Left ventricle myocardium superior (tissue), 1 donor: ENCODE data around the gene RDH13. TPM values are rescaled to one million over a fixed set of nuclear protein-coding genes. Genes with fewer than 3 reads are reported as not detected.
"Not testable (repeated sequence)": the region's sequence is repeated elsewhere in the genome, so short reads cannot be mapped to it uniquely, and the experiment has no call there.

Source experiments
- ATAC-seq: fragments of 200-7000 bp; cut with Tn5 transposase; one replicate; pipeline ENCODE4 v1.9.1; 2020; ENCODE audit warnings: mild to moderate bottlenecking, moderate library complexity
- DNase-seq: peaks from one replicate; pipeline ENCODE4 v3.0.0-alpha.2; 2020
- intact Hi-C: fragments of 100-400 bp; cut with micrococcal nuclease; formaldehyde crosslinking; loops from one replicate; pipeline ENCODE4 v1.11.0; 2022
- total RNA-seq: library from RNA; stranded (reverse); fragmentation: NEBNext Ultra II Directional; extraction: Animal tissue kit (Norgen Biotek cat#: 25700); gene quantifications from one replicate; pipeline ENCODE4 v1.2.1, GENCODE V29; 2021
- donor health status: DM: no; HTN: yes; CAD: no; lungs with severe emphysema.

Gene RDH13
- total RNA-seq, 1 donor from 2014 or later: 52.0 TPM

- ATAC-seq: no peak
- no peak for DNase-seq
- intact Hi-C loops: no loop called here
These were observed 34.2 kb downstream of the RDH13 start for GRCh38 chr19:55028757-55029156.

- intact Hi-C loops: no loop called here
These were observed 35.2 kb downstream of the RDH13 start for GRCh38 chr19:55027472-55028337.

GRCh38 chr19:55027140-55027471 lies 35.8 kb downstream of the RDH13 start:
- DNase-seq, intact Hi-C loops, ATAC-seq: not testable (repeated sequence)

More at GRCh38 chr19:55027472-55028337, 35.2 kb downstream of the RDH13 start:
- ATAC-seq: no peak
- DNase-seq: no peak

GRCh38 chr19:55024111-55024510 lies 38.8 kb downstream of the RDH13 start:
- ATAC-seq: no peak
- DNase-seq: no peak
- intact Hi-C loops: no loop called here

- ATAC-seq, DNase-seq: not testable (repeated sequence)
These were observed 42.6 kb downstream of the RDH13 start for GRCh38 chr19:55020351-55020750.

GRCh38 chr19:55018633-55019032 lies 44.3 kb downstream of the RDH13 start:
- ATAC-seq (no peak), DNase-seq (no peak)
- intact Hi-C loops: no loop called here

More at GRCh38 chr19:55020351-55020750, 42.6 kb downstream of the RDH13 start:
- intact Hi-C loops: not testable (repeated sequence)

- intact Hi-C loops: no loop called here
- ATAC-seq (no peak), DNase-seq (no peak)
These were observed 44.7 kb downstream of the RDH13 start for GRCh38 chr19:55018216-55018615.

- intact Hi-C loops: no loop called here
- no peak for DNase-seq
- no peak for ATAC-seq
These were observed 46.9 kb downstream of the RDH13 start for GRCh38 chr19:55016017-55016416.

- DNase-seq: no peak
- ATAC-seq: no peak
- intact Hi-C loops: no loop called here
These were observed 47.8 kb downstream of the RDH13 start for GRCh38 chr19:55015126-55015525.

- intact Hi-C loops: no loop called here
- peak; percentile 50 for ATAC-seq
- peak; percentile 33 for DNase-seq
These were observed 48.2 kb downstream of the RDH13 start for GRCh38 chr19:55014714-55015113.

- ATAC-seq (no peak), DNase-seq (no peak)
- intact Hi-C loops: no loop called here
These were observed 49.4 kb downstream of the RDH13 start for GRCh38 chr19:55013596-55013995.

- ATAC-seq: no peak
- intact Hi-C loops: no loop called here
- no peak for DNase-seq
These were observed 50.6 kb downstream of the RDH13 start for GRCh38 chr19:55012306-55012705.

GRCh38 chr19:55010561-55010960 lies 52.4 kb downstream of the RDH13 start:
- intact Hi-C loops, ATAC-seq, DNase-seq: not testable (repeated sequence)

- DNase-seq, ATAC-seq, intact Hi-C loops: not testable (repeated sequence)
These were observed 54.2 kb downstream of the RDH13 start for GRCh38 chr19:55008781-55009180.

- DNase-seq, intact Hi-C loops, ATAC-seq: not testable (repeated sequence)
These were observed 54.8 kb downstream of the RDH13 start for GRCh38 chr19:55008189-55008588.

- DNase-seq, intact Hi-C loops, ATAC-seq: not testable (repeated sequence)
These were observed 55.4 kb downstream of the RDH13 start for GRCh38 chr19:55007537-55007936.

GRCh38 chr19:55006795-55007194 lies 56.2 kb downstream of the RDH13 start:
- intact Hi-C loops, ATAC-seq, DNase-seq: not testable (repeated sequence)

GRCh38 chr19:55005684-55006488 lies 57.1 kb downstream of the RDH13 start:
- intact Hi-C loops: no loop called here
- DNase-seq: no peak
- peak; percentile 55 for ATAC-seq

GRCh38 chr19:55000761-55001160 lies 62.2 kb downstream of the RDH13 start:
- no peak for DNase-seq
- intact Hi-C loops: no loop called here
- no peak for ATAC-seq

- intact Hi-C loops, ATAC-seq, DNase-seq: not testable (repeated sequence)
These were observed 64.2 kb downstream of the RDH13 start for GRCh38 chr19:54998751-54999239.
